HG03469 (cell line): Measurements from ENCODE around the gene EGLN2.
"Not testable (repeated sequence)": the region's sequence is repeated elsewhere in the genome, so short reads cannot be mapped to it uniquely, and the experiment has no call there.

Source experiments
- ATAC-seq: cut with Tn5 transposase; IDR thresholded peaks from one replicate; pipeline ENCODE4 v1.9.1; 2021; ENCODE audit warnings: mild to moderate bottlenecking, moderate library complexity, moderate number of reproducible peaks; ENCODE audit not compliant: unreplicated experiment

The EGLN2 gene

DNA sequence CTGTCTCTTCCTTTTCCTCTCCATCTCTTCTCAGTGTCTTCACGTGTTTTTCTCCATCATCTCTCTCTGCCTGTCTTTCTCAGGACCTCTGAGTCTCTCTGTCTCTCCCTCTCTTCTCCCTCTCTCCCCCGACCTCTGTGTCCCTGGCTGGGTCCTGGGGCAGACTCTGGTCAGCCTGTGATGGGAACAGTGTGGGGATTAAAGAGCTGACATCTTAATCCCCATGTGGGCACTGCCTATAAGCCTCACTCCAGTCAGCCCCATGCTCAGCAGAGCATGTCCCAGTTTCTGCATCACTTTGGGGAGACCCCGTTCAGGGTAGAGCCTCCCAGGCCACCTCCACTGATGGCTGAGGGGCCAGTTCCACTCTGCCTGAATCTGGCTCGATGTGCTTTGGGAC, 16.2 kb downstream of the EGLN2 start:
- no peak for ATAC-seq

DNA sequence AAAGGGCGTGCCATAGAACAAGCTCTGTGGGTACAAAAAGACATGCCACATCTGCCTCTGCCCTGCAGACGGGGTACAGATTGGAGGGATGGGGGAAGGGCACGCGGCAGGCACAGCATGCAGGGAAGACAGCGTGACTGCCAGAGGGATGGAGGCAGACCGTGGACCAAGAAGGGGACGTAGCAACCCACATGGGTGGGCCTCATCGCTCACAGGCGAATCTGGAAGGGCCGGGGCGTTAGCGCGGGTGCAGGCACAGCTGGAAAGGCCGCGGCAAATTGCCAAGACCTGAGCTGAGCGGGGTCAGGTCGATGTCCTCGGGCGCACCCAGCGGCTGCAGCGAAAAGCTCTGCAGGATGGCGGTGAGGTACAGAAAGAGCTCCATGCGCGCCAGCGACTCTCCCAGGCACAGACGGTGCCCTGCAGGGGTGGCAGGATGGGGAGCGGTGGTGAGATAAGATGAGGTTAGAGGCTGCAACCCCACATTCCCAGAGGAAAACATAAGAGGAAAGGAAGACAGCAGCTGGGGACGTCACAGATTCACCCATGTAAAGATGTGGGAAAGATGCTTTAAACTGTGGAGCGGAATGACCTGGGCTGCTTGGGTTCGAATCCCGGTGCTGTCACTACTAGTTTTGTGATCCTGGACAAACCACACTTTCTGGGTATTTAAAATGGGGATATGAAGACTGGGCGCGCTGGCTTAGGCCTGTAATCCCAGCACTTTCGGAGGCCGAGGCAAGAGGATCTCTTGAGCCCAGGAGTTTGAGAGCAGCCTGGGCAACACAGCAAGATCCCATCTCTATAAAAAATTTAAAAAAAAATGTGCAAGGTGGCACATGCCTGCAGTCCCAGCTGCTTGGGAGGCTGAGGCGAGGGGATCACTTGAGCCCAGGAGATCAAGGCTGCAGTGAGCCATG, 19.7 kb downstream of the EGLN2 start:
- not testable (repeated sequence) for ATAC-seq

DNA sequence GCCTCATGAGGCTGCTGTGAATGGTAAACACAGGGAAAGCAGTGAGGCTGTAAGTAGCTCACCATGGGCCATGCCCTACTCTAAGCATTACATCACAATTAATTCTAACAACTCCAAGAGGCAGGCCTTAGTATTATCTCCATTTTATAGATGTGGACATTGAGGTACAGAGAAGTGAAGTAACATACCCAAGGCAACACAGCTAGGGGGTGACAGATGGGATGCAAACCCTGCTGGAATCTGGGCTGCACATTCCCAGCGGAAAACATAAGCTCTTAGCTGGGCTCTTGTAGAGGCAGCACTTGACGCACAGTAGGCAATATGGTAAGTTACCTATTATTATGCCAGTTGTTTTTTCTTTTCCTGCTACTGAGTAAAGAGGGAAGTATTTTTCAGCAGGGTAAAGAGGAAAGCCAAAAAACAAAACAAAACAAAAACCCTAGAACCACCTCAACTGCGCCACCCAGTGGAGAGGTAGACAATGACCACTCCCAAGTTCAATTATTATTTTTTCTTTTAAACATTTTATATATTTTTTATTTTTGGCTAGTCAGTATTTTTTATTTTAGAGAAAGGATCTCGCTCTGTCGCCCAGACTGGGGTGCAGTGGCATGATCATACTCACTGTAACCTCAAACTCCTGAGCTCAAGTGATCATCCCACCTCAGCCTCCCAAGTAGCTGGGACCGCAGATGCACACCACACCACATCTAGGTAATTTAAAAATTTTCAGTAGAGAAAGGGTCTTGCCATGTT, 20.7 kb downstream of the EGLN2 start:
- ATAC-seq = not testable (repeated sequence)

DNA sequence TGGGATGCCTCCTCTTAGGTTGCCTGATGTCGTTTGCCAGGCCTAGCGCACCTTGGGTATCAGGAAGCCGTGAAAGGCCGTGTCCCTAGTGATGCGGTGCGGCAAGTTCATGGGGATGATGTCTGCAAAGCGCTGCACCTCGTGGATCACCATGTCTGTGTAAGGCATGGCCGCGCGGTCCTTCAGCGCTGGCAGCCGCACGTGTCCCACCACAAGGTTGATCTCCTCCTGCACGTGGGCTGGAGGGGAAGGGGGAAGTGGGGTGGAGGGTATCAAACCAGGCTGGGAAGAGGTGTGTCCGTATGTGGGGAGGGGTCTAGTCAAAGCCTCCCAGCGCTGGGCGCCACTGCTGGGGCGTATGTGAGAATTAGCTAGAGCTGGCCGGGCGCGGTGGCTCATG, 23.2 kb downstream of the EGLN2 start:
- ATAC-seq = no peak

DNA sequence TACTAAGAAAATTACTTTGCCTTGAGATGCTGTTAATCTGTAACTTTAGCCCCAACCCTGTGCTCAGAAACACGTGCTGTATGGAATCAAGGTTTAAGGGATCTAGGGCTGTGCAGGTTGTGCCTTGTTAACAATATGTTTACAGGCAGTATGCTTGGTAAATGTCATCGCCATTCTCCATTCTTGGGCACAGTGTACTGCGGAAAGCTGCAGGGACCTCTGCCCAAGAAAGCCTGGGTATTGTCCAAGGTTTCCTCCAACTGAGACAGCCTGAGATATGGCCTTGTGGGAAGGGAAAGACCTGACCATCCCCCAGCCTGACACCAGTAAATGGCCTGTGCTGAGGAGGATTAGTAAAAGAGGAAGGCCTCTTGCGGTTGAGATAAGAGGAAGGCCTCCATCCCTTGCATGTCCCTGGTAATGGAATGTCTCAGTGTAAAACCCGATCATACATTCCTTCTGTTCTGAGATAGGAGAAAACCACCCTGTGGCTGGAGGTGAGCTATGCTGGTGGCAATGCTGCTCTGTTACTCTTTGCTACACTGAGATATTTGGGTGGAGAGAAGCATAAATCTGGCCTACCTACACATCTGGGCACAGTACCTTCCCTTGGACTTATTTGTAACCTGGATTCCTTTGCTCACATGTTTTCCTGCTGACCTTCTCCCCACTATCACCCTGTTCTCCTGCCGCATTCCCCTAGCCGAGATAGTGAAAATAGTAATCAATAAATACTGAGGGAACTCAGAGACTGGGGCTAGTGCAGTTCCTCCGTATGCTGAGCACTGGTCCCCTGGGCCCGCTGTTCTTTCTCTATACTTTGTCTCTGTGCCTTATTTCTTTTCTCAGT, 23.9 kb downstream of the EGLN2 start:
- ATAC-seq = not testable (repeated sequence)

DNA sequence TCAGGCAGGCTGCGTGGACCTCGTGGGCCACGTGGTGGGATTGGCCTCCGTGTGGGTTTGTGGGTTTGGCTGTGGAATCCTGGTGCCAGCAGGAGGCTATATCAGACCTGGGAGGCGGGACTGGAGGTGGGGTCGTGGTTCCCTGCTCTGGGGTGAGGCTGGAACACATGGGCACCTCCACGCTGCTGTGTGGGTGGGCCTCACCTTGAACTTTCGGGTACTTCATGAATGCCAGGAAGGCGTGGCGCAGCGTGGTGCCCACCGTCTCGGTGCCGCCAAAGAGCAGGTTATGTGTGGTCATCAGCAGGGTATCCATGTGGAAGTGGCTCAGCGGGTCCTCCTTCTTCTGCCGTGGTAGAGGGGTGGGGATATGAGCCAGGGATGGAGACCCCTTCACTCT, 25.9 kb downstream of the EGLN2 start:
- ATAC-seq = not testable (repeated sequence)

DNA sequence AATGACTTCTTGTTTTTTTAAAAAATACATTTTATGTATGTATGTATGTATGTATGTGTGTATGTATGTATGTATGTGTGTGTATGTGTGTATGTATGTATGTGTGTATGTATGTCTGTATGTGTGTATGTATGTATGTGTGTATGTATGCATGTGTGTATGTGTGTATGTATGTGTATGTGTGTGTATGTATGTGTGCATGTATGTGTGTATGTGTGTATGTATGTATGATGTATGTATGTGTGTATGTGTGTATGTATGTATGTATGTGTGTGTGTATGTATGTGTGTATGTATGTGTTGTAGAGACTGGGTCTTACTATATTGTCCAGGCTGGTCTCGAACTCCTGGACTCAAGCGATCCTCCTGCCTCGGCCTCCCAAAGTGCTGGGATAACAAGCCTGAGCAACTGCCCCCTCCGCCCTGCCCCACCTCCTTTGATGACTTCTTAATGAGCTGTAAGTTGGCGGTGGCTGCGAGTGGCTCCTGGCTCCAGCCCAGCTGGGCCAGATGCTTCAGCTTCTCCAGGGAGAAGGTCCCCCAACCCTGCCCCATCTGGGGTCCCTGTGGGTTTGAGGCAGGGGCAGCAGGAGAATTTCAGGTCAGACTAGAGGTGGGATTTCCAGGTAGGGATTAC, 26.6 kb downstream of the EGLN2 start:
- ATAC-seq = not testable (repeated sequence)

DNA sequence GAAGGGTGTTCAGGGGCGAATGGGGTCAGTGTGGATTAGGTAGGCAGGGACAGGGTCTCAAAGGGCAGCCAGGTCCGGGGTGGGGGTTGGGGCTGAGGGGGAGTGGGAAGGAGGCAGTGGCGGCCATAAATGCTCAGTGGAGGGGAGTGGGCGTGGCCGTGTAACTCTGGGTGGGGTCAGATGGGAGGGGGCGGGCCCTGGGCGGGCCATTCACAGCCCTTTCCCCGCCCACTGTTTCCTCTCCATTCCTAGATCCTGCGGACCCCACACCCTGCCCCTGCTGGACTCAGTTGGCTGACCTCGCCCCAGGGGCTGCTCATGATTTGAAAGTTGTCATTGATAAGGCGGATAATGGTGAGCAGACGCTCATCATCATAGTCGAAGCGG, 27.3 kb downstream of the EGLN2 start:
- ATAC-seq = not testable (repeated sequence)

DNA sequence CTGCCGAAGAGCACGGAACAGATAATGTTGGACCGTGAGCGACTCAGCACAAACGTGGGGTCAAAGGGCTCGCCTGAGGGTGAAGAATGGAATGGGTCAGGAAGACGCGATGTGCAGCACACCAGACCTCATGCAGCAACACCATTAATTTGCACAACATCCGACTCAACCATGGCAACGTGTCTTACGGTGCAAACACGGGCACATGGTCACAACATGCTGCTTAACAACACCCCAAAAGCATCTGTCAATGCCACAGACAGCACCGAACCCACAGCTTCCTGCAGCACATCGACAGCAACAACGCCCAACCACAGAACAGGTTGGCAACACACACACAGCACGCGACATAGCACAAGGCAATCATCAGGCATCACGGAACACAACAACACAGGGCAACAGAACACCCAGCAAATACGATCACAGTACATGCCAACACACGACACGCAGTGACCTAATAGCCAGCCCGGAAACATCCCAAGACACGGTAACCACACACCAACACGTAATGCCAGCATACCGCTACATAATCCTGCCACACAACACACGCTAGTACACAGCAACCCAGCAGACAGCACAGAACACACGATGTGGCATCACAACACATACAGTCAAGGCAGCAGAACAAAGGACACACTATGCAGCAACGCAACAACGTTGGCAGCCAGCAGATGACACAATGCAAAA, 27.9 kb downstream of the EGLN2 start:
- ATAC-seq = not testable (repeated sequence)

DNA sequence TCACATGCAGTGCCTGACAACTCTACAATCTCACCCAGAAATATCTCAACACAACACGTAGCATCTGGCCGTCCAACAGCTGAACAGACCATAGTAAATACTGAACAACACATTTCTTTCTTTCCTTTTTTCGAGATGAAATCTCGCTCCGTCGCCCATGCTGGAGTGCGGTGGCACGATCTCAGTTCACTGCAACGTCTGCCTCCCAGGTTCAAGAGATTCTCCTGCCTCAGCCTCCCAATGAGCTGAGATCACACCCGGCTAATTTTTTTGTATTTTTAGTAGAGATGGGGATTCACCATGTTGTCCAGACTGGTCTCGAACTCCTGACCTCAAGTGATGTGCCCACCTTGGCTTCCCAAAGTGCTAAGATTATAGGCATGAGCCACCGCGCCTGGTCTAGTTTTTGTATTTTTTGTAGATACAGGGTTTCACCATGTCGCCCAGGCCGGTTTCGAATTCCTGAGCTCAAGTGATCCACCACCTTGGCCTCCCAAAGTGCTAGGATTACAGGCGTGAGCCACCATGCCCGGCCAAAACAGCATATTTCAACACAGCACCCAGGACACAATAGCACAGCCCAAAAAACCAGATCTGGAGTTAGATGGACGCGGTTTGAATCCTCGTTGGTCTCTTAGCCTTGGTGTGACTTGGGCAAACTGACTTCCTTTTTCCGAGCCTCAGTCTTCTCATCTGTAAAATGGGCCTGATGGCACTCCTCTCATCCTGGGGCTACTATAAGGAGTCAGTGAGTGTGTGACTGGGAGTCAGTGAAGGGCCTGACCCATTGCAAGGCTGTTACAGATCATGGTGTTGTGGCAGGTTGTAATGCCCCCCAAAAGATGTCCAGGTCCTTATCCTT, 28.6 kb downstream of the EGLN2 start:
- ATAC-seq = no peak

DNA sequence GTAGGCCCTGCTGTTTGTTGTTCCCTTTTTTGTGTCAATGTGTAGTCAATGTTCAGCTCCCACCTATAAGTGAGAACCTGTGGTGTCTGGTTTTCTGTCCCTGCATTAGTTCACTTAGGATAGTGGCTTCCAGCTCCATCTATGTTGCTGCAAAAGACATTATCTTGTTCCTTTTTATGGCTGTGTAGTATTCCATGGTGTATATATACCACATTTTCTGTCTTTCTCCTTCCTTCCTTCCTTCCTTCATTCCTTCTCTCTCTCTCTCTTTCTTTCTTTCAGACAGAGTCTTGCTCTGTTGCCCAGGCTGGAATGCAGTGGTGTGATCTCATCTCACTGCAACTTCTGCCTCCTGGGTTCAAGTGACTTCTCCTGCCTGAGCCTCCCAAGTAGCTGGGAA, 30.2 kb downstream of the EGLN2 start:
- ATAC-seq = no peak

DNA sequence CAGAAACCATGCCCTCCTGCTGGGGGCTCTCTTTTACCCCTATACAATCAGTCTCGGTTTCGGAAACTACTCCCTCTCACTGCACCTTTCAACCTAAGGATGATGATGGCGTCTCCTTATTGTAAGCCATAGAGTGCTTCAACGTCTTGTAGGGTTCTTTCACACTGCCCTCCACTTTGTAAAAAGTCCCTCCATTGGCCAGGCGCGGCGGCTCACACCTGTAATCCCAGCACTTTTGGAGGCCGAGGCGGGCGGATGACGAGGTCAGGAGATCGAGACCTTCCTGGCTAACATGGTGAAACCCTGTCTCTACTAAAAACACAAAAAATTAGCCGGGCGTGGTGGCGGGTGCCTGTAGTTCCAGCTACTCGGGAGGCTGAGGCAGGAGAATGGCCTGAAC, 31.8 kb downstream of the EGLN2 start:
- ATAC-seq = not testable (repeated sequence)

DNA sequence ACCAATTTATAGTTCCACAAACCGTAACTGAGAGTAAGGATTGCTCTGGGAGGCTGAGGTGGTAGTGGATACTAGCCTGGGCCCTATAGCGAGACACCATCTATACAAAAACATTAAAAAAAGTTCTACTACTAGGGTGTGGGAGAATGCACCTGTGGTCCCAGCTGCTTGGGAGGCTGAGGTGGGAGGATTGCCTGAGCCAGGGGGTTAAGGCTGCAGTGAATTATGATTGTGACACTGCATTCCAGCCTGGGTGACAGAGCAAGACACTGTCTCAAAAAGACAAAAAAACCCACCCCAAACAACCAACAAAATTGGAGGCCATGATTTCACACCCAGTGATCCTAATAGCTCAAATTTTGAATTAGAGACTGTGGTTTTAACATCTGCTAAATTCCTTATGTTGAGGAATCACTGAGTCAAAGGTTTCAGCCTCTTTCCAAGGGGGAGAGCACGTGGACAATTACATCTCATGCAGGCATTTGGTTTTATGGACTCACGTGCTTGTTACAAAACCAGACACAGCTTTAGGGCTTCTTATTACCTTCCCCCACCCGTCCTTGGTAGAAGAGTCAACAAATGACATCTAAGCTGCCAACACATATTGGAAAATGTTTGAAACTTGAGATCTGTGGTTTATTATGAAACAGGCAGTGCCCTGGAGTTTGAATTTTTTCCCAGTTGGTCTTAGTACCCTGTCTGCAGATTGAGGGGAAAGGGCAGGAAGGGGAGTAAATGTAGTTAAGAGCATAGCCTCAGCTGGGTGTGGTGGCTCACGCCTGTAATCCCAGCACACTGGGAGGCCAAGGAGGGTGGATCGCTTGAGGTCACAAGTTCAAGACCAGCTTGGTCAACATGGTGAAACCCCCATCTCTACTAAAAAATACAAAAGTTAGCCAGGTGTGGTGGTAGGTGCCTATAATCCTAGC, 32.8 kb downstream of the EGLN2 start:
- no peak for ATAC-seq

DNA sequence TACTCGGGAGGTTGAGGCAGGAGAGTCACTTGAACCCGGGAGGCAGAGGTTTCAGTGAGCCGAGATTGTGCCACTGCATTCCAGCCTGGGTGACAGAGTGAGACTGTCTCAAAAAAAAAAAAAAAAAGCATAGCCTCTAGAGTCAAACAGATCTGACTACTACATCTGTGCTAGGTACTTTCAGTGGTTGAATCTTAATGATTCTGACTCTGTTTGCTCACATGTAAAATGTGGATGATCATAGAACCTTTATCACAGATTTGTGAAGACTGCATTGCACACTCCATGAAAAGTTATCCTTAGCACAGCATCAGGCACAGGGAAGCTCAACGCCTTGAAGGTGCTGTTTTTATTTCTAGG, 33.4 kb downstream of the EGLN2 start:
- not testable (repeated sequence) for ATAC-seq

DNA sequence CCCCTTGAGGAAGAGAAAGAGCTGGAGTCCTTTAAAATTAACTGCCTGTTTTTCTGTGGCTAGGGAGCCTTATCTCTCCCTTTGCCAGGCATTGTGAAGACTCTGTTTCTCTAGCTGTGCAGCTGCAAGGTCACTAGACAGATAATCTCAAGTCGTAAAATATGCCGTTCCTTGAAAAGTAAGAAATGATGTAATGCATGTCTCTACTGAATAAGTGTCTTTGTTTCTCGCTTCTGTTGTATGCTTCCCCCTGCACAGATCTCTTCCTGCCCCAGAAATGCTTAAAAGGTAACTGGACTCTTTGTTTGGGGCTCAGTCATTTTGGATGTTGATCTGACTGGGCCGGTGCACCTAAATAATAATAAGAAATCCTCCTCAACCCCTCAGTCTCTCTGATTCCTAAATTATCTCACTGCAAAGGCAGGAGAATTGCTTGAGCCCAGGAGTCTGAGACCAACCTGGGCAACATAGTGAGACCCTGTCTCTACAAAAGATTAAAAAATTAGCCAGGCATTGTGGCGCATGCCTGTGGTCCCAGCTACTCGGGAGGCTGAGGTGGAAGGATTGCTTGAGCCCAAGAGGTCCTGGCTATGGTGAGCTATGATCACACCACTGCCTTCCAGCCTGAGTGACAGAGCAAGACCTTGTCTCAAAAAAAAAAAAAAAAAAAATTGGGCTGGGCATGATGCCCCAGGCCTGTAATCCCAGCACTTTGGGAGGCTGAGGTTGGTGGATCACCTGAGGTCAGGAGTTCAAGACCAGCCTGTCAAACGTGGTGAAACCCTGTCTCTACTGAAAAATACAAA, 34.9 kb downstream of the EGLN2 start:
- not testable (repeated sequence) for ATAC-seq

DNA sequence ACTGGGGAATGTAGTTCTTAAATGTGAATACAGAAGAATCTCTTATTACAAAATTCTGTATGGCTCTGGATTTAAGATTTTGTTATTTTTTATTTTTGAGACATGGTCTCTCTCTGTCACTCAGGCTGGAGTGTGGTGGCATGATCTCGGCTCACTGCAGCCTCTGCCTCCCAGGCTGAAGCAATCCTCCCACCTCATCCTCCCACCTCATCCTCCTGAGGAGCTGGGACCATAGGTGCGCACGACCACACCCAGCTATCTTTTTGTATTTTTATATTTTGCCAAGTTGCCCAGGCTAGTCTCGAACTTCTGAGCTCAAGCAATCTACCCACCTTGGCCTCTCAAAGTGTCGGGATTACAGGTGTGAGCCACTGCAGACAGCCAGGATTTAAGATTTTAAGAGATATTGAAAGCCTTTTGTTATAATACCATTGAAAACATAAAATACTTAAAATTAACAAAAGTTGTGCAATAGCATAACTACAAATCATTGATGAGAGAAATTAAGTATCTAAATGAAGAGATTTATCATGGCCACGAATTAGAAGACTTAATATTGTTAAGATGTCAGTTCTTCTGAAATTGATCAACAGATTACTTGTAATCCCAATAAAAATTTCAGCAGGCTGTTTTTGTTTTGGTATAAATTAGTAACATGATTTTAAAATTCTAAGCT, 37.9 kb downstream of the EGLN2 start:
- ATAC-seq = no peak

DNA sequence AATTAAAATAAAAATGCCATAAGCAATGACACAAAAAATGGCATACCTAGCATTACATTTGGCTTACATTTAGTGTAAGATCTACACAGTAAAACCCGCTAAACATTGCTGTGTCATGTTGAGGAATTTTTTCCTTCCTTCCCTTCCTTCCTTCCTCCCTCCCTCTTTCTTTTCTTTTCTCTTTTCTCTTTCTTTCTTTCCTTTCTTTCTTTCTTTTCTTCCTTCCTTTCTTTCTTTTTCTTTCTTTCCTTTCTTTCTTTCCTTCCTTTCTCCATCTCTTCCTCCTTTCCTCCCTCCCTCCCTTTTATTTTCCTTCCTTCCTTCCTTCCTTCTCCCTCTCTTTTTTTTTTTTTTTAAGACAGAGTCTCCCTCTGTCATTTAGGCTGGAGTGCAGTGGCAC, 39.5 kb downstream of the EGLN2 start:
- ATAC-seq = not testable (repeated sequence)
